ENCODE data around the gene EGLN1. TPM values are rescaled to one million over a fixed set of nuclear protein-coding genes. Genes with fewer than 3 reads are reported as not detected.

The EGLN1 gene
- total RNA-seq, 1 experiment from 2014 or later: 26.0 TPM

DNA sequence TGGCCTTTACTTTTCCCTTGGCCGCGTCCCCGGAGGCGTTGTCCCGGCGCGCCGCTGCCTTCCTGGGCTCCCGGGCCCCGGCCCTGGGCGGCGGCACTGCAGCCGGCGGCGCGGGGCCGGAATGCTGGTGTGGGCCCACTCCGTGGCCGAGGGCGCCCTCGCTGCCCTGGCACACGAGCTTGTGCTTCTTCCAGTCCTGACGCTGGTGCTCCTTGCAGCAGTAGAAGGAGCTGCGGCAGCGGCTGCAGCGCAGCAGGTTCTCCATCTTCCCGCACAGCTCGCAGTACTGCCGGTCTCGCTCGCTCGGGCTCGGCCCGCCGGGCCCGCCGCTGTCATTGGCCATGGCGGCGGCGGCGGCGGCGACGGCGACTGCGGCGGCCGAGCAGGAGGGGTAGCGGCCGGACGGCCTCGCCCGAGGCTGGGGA, 529 bp downstream of the EGLN1 start:
- no peak for DNase-seq (ENCODE audit: low spot score)

DNA sequence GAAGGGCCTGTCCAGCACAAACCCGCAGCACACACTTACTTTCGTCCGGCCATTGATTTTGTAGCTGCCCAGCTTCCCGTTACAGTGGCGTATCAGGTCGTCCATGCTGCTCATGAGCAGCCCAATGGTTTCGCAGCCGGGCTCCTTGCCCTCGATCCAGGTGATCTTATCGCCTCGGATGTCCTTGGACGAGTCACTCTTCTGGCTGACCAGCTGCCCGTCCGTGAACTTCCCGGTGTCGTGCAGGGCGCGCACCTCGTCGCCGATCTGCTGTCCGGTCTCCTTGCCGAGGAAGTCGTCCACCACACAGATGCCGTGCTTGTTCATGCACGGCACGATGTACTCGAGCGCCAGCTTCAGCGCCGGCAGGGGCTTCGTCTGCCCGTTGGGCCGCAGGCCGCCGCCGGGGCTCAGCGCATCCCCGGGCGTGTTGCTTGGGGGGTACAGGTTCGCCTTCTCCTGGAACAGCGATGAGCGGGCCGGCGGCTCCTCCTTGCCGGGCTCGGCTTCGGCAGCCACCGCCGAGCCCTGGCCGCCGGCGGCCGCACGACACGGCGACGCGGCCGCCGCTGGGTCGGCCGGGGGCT, 1.0 kb downstream of the EGLN1 start:
- peak; percentile 12 for DNase-seq (ENCODE audit: low spot score)

DNA sequence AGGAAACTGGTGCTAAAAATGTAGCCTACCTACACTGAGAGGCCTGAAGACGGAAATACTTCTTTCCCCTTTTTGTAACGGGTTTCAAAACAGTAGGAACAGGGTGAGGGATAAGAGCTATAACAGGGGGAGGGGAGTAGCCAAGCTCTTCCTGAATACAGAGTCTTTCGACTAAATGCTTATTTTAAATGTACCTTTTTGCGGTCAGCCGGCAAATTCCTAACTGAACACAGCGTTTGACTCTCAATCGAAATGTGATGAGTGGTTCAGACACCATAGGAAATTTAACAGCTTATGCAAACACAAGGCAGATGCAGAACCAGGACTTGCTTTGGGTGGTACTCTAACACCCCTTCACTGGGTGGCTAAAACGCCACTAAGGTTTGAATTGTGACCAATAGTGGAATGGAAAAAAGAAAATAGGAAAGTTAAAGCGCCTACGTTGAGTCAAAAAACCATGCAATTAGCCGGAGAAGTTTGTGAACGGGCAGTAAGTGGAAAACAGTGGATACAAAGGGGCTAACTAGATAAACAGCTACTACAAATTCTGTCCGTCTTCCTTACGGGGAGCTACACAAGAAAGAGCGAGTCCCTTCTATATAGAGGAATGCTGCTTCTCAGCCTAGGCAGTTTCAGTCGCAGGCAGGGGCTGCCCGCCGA, 1.7 kb downstream of the EGLN1 start:
- DNase-seq (ENCODE audit: low spot score): no peak

DNA sequence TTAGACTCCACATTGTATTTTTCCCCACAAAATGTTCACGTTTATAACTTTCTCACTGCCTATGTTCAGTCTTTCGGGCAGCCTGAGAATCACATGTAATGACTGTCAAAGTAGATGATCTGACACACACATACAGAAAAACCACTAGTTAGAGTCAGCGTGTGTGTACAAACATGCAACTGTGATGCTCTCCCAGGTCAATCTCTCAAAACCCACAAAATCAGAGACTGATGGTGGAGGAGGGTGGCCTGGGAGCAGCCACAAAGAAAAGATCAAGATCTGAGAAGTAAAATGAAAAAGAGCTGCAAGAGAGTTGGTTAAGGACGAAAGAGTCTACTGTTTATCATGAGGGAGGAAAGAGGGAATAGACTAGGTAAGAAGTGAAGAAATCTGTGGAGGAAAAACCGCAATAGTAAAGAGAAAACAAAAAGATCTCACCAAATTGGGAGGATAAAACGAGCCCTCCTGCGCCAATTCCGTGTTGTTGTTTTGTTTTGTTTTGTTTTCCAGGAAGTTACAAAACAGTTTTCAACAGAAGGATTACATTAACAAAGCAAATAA, 2.3 kb downstream of the EGLN1 start:
- DNase-seq (ENCODE audit: low spot score): no peak

DNA sequence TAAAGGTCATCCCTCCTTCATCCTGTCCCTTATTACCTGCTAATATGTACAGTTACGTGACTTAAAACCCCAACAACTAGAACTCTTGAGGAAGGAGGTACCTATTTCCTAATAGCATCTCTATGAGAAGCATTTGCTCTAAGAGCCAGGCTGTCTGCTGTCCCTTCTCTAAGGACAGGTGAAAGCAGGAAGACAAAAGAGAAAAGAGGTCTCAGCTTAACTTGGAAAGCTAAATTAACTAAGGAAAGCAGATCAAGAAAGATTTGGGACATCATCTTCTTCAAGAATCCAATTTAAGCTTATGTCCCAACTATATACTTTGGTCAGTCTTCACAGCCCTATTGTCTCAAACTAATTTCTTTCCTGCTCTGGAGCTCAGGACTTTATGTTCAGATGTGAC, 2.9 kb downstream of the EGLN1 start:
- no peak for DNase-seq (ENCODE audit: low spot score)

DNA sequence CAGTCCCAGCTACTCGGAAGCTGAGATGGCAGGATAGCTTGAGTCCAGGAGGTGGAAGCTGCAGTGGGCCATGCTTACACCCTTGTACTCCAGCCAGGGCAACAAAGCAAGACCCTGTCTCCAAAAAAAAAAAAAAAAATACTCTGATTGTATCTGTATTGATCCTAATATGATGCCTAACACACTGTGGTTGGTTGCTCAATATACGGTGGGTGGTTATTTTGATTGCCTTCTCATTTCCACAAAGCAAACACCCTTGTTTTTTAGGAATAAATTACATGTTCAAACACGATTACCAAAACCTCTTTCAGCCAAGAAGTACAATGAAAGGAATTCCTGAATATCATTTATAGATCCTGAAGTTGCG, 3.4 kb downstream of the EGLN1 start:
- DNase-seq (ENCODE audit: low spot score): no peak

DNA sequence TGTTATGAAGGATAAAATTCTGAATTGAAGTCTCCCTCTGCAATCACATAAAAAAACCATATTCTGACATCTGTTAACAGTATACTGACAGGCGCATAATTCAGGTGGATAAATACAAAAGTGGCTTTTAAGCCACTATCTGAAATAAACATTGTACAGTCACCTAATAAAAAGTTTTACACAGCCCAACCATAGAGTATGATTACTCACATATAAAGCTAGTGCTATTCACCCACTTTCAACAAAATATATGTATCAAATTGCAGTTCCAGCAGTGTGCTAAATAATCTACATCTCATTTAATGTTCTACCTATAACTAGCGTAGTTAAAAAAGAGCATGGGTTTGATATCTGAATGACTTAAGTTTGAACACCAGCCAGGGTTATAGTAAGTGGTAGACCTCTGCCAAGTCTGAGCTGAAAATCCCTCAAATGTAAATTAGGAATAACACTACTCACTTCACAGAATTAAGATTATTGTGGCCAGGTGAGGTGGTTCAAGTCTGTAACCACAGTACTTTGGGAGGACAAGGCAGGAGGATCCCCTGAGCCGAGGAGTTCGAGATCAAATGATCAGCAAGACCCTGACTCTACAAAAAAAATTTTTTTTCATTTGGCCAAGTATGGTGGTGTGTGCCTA, 3.9 kb downstream of the EGLN1 start:
- no peak for DNase-seq (ENCODE audit: low spot score)

DNA sequence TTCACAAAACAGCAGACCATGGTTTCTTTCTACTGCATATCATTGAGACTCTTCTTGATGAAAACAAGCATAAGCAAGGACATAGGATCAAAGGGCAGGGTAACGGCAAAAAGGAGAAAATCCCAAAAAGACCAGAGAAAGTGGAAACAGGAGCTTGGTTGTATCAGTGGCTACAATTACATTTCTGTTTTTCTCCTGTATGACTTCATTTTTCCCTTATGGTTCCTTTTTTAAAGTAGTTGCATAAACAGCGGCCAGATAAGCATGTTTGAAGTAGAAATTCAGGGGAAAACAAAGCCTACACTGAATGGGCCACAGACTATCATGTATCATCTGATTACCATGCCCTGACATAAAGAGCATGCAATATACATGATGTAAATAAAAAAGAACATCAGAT, 4.6 kb downstream of the EGLN1 start:
- DNase-seq (ENCODE audit: low spot score): no peak

DNA sequence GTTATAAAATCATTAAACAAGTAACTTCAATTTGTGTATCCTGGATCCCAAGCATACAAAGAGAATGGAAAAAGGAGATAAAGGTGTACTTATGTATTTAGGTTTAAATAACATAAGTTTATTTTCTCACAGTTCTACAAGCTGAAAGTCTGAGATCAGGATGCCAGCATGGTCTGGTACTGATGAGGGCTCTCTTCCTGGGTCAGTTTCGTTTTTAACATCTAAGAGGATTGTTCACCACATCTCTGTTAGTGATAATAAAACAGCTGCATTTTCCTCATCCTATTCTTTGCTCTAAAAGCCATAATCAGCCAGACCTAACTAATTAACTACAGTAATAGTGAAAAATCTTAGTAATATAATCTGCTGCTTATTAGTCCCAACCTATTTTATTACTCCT, 5.2 kb downstream of the EGLN1 start:
- no peak for DNase-seq (ENCODE audit: low spot score)

DNA sequence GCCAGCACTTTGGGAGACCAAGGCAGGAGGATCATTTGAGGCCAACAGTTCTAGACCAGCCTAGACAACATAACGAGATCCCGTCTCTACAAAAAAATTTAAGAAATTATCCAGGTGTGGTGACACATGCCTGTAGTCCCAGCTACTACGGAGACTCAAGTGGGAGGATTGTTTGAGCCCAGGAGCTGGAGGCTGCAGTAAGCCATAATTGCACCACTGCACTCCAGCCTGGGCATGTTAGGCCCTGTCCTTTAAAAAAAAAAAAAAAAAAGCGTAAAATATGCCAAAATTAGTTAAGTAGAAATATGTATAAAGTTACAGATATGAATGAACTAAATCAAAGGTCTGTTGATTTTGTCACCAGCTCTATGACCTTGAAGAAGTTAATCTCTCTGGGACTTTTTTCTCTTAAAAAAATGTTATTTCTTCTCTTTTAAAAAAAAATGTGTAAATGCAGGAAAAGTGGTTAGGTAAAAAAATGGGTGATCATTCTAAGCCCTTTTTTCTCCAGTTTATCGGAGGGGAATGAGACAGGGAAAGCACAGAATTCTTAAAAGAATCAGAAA, 7.0 kb downstream of the EGLN1 start:
- DNase-seq (ENCODE audit: low spot score): no peak

DNA sequence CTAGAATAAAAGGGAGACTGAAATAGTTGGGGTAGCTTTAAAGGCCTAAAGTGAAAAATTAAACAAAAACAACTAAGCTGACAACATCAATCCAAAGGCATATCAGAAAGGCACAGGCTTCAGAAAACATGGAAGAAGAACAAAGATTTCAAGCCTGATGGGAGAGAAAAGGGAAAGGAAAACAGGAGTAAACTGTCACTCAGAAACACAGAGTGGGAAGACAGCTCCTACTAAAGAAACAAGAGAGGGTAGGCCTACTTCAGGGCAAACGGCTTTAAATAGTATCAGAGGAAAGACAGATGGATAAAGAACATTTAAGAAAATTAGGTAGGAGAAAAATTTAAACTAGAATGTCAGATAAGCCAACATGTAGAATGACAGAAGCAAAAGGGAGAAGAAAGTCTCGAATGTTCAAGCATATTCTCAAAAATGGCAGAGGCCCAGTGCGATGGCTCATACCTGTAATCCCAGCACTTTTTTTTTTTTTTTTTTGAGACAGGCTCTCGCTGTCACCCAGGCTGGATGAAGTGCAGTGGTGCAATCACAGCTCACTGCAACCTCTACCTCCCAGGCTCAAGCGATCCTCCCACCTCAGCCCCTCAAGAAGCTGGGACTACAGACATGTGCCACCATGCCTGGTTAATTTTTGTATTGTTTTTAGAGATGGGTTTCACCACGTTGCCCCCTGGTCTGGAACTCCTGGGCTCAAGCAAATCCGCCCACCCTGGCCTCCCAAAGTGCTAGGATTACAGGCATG, 7.6 kb downstream of the EGLN1 start:
- no peak for DNase-seq (ENCODE audit: low spot score)

DNA sequence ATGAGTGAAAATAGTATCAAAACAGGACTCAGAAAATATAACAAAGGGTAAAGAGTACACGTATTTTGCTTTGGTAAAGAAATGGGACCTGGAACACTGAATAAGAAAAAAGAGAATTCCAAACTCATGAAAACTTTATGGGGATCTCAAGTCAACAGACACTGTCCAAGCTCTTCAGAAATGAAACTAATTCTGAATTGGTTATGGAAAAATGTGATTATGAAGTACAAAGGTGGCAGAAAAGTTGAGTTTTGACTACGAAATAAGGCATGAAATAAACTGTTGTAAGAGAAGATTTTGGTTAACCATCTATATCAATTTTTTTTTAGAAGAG, 8.4 kb downstream of the EGLN1 start:
- no peak for DNase-seq (ENCODE audit: low spot score)

DNA sequence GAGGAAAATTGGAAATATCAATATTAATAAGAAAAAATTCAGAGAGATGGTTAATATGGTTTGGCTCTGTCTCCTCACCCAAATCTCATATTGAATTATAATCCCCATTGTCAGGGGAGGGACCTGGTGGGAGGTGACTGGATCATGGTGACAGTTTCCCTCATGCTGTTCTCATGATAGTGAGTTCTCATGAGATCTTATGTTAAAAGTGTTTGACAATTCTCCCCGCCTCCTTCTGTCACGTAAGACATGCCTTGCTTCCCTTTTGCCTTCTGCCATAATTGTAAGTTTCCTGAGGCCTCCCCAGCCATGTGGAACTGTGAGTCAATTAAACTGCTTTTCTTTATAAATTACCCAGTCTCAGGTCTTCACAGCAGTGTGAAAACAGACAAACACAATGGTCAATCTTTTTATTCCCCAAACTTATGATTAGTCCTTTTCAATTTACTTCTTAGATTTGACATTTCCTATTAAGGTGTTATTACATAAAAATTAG, 11.0 kb downstream of the EGLN1 start:
- DNase-seq (ENCODE audit: low spot score): no peak

DNA sequence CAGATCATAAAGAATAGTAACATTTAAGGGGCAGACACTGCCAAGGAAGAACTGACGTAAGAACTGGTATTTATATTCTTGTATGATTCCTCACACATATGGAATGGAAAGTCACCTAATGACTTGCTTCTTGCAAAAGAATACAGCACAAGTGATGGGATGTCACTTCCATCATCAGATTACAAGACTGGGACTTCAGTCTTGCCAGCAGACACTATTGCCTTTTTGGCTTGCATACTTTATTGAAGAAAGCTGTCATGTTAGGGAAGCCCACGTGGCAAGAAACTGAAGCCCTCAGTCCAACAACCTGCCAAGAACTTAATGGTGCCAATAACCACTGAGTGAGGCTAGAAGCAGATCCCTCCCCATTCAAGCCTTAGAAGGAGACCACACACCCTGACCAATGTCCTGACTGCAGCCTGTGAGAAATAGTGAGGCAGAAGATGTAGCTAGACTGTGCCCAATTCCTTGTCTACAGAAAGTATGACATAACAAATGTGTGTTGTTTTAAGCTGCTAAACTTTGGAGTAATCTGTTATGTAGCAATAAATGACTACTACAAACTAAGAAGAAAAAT, 12.0 kb downstream of the EGLN1 start:
- DNase-seq (ENCODE audit: low spot score): no peak

DNA sequence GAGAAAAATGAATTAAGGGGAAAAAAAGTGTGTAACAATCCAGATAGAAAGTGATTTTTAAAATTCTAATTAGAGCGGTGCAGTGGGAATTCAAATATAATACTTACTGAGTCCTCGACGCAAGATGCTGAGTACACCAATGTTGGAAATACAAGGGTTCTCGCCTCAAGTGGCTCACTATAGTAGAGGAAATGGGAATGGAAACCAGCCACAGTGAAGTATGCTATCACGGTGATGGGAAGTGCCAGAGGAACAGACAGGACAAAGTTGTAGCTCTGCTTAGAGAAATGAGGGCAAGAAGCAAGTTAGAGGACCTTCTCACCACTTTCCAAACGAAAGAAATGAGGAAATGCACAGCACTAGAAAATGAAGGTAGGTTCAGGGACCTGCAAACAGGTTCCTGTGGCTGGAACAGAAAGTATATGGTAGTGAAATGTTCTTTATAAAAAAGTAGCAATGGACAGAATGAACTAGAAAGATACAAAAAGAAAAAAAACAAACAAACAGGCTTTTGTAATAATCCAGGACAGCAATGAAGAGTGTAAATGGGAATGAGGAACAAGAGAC, 13.5 kb downstream of the EGLN1 start:
- DNase-seq (ENCODE audit: low spot score): no peak

DNA sequence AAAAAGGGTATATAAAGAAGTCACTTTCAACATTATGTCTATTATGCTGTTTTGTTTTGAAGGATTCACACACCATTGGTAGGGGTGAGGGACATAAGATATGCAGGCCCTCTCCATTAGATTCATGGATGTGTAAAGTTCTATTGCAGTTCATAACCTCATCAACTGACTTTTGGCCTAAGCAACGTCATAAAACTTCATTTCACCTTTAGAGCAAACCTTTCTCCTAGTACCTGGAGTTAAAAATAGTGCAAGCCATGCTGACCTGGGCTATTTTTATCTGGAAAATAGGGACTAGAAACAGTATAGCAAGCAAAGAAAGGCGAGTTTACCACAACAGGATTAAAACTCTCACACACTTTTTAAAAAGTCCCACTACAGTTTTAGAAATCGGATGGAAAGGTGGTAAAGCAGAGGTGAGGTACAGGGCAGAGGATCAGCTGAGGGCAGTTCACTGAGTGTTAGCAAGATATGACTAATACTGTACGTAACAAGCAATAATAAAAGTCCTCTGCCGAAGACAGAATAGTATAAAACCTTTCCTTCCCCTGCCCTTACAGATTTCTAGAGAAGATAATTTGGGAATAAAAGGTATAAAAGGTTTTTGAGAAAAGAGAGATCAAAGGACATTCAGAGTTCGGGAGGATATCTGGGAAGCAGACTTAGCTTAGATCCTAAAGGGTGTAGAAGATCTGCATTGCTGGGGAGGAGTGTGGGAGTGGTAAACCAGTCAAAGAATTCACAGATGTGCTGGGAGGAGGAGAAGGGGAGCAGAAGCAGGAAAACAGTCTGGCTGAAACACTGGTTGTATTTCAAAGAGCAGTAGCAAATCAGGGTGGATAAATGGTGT, 14.3 kb downstream of the EGLN1 start:
- no peak for DNase-seq (ENCODE audit: low spot score)

DNA sequence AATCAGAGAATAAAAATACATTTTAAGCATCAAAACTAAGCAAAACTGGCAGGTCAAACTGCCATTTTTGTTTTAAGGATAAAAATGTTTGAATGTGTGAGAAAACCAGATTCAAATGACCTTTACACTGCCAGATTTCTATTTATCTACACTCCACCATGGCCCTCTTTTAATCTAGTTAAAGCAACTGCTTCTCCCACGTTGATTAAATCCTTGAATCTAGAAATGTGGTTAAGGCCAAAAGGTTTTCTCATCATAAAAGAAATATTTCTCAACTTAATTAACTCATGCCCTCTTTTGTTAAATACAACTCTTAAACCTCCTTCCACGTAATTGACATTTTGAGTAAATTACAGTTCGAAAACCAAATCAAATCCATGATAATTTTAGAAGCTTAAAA, 15.0 kb downstream of the EGLN1 start:
- no peak for DNase-seq (ENCODE audit: low spot score)

DNA sequence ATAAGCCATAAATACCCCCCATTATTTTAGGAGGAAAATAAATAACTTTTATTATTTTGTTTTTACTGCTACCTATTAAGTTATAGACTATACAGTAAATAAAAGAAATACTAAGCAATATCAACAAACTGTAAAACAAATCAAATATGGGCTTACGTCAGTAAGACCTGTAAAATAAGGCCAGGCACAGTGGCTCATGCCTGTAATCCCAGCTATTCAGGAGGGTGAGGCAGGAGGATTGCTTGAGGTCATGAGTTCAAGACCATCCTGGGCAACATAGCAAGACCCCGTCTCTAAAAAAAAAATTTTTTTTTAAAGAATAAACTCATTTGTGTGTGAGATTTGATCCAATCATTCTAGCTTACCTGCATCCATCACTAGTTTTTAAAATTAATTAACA, 17.8 kb downstream of the EGLN1 start:
- DNase-seq (ENCODE audit: low spot score): no peak

DNA sequence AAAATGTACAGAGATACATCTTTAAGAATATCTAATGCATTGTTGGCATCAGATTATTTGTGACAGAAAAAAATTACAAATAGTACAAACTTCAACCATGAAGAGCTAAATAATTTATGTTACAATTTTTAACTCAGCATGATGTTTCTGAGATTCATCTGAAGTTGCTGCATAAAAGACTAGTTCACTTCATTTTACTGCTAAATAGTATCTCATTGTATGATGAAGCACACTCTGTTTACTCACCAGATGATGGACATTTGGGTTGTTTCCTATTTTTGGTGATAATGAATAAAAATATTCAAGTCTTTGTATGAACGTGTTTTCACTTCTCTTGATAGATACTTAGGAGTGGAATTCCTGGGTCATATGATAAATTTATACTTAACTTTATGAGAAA, 20.6 kb downstream of the EGLN1 start:
- no peak for DNase-seq (ENCODE audit: low spot score)

DNA sequence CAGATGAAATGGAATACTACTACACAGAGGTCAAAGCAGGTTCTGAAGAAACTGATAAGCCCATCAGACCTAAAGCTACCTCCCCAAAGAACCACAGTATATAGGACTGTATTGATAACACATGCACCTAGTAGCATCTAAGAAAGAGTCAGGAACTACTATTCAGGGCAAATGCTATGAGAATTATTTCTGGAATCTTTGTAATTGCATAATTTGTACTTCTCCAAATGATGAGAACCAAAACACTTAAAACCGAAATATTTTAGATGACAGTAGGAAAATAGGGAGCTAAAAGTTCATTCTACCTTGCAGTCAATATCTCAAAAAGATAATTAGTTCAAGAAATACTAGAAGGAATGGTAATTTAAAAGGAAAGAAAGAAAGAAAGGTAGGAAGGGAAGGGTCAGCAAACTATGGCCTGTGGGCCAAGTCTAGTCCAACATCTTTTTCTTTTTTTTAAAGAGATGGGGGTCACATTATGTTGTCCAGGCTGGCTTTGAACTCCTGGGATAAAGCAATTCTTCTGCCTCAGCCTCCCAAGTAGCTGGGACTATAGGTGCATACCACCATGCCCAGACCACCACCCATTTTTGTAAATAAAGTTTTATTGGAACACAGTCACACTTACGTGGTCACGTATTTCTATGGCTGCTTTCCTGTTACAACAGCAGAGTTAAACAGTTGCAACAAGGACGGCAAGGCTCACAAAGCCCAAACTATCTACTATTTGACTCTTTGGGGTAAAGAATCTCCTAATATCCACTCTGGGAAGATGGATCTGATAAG, 24.0 kb downstream of the EGLN1 start:
- DNase-seq (ENCODE audit: low spot score): no peak
